ENCODE measurements around the gene OSCAR. TPM values are rescaled to one million over a fixed set of nuclear protein-coding genes. Genes with fewer than 3 reads are reported as not detected.
"Not testable (repeated sequence)": the region's sequence is repeated elsewhere in the genome, so short reads cannot be mapped to it uniquely, and the experiment has no call there.

Gene OSCAR
- total RNA-seq, 1 donor from 2014 or later: not detected

GRCh38 chr19:54102421-54103169 is 2.0 kb upstream of the OSCAR start, which contains the start of gene NDUFA3:
Gene NDUFA3, plus strand, starts transcription at chr19:54102855. Its CDS starts 24 bp downstream, at chr19:54102879.
- peaks cover 4% of the 10 kb centered on the region for H3K27me3 Mint-ChIP-seq (ENCODE audit: unreplicated experiment)
- no peaks in the 10 kb centered on the region for H3K36me3 Mint-ChIP-seq (ENCODE audit: unreplicated experiment)
- H3K27ac Mint-ChIP-seq (ENCODE audit: unreplicated experiment): peak within 1 kb of the TSS; percentile 93
- peaks cover 2% of the 10 kb centered on the region for H3K4me1 Mint-ChIP-seq (ENCODE audit: low read depth, unreplicated experiment)
- H3K4me3 Mint-ChIP-seq (ENCODE audit: unreplicated experiment): peak within 1 kb of the TSS; percentile 93
- peaks cover 8% of the 10 kb centered on the region for H3K9me3 Mint-ChIP-seq (ENCODE audit: unreplicated experiment)
- TF ChIP-seq CTCF (IDR thresholded peaks at IDR 0.05; ENCODE audit: partially characterized antibody, unreplicated experiment): no peak
- peak; percentile 97 for DNase-seq

GRCh38 chr19:54099903-54100255 is 724 bp downstream of the OSCAR start:
- not testable (repeated sequence) for H3K9me3 Mint-ChIP-seq (ENCODE audit: unreplicated experiment); H3K4me3 Mint-ChIP-seq (ENCODE audit: unreplicated experiment); H3K36me3 Mint-ChIP-seq (ENCODE audit: unreplicated experiment); H3K27me3 Mint-ChIP-seq (ENCODE audit: unreplicated experiment); H3K4me1 Mint-ChIP-seq (ENCODE audit: low read depth, unreplicated experiment); H3K27ac Mint-ChIP-seq (ENCODE audit: unreplicated experiment); DNase-seq

GRCh38 chr19:54099190-54099902 is 1.3 kb downstream of the OSCAR start:
- no peak for TF ChIP-seq CTCF (IDR thresholded peaks at IDR 0.05; ENCODE audit: partially characterized antibody, unreplicated experiment)
- Mint-ChIP-seq H3K36me3 (ENCODE audit: unreplicated experiment) (no peaks in the 10 kb centered on the region), H3K27ac (ENCODE audit: unreplicated experiment) (no peak overlapping the region), H3K9me3 (ENCODE audit: unreplicated experiment) (peaks cover 4% of the 10 kb centered on the region), H3K27me3 (ENCODE audit: unreplicated experiment) (peaks cover 12% of the 10 kb centered on the region), H3K4me1 (ENCODE audit: low read depth, unreplicated experiment) (peaks cover 2% of the 10 kb centered on the region), H3K4me3 (ENCODE audit: unreplicated experiment) (no peak overlapping the region)
- no peak for DNase-seq

- H3K4me3 Mint-ChIP-seq (ENCODE audit: unreplicated experiment): peak overlapping the region; percentile 35
- TF ChIP-seq CTCF (IDR thresholded peaks at IDR 0.05; ENCODE audit: partially characterized antibody, unreplicated experiment): no peak
- peaks cover 8% of the 10 kb centered on the region for H3K27me3 Mint-ChIP-seq (ENCODE audit: unreplicated experiment)
- DNase-seq: no peak
- H3K4me1 Mint-ChIP-seq (ENCODE audit: low read depth, unreplicated experiment): no peaks in the 10 kb centered on the region
- H3K9me3 Mint-ChIP-seq (ENCODE audit: unreplicated experiment): peaks cover 1% of the 10 kb centered on the region
- H3K36me3 Mint-ChIP-seq (ENCODE audit: unreplicated experiment): peaks cover 3% of the 10 kb centered on the region
- no peak overlapping the region for H3K27ac Mint-ChIP-seq (ENCODE audit: unreplicated experiment)
Observed at GRCh38 chr19:54096617-54097106, 3.9 kb downstream of the OSCAR start.

- H3K36me3 Mint-ChIP-seq (ENCODE audit: unreplicated experiment); H3K4me1 Mint-ChIP-seq (ENCODE audit: low read depth, unreplicated experiment); H3K9me3 Mint-ChIP-seq (ENCODE audit: unreplicated experiment); H3K27ac Mint-ChIP-seq (ENCODE audit: unreplicated experiment); H3K27me3 Mint-ChIP-seq (ENCODE audit: unreplicated experiment): not testable (repeated sequence)
- peak overlapping the region; percentile 85 for H3K4me3 Mint-ChIP-seq (ENCODE audit: unreplicated experiment)
- DNase-seq: peak; percentile 73
Observed at GRCh38 chr19:54095859-54096616, 4.6 kb downstream of the OSCAR start.
